ENCODE results near the gene WDR33. TPM values are rescaled to one million over a fixed set of nuclear protein-coding genes. Genes with fewer than 3 reads are reported as not detected.

Gene WDR33
- total and polyA plus RNA-seq, 2 of the 13 experiments (the other 11 are each of a cell fraction or from before 2014, with no cell fraction given): 54.9 to 78.2 TPM

DNA sequence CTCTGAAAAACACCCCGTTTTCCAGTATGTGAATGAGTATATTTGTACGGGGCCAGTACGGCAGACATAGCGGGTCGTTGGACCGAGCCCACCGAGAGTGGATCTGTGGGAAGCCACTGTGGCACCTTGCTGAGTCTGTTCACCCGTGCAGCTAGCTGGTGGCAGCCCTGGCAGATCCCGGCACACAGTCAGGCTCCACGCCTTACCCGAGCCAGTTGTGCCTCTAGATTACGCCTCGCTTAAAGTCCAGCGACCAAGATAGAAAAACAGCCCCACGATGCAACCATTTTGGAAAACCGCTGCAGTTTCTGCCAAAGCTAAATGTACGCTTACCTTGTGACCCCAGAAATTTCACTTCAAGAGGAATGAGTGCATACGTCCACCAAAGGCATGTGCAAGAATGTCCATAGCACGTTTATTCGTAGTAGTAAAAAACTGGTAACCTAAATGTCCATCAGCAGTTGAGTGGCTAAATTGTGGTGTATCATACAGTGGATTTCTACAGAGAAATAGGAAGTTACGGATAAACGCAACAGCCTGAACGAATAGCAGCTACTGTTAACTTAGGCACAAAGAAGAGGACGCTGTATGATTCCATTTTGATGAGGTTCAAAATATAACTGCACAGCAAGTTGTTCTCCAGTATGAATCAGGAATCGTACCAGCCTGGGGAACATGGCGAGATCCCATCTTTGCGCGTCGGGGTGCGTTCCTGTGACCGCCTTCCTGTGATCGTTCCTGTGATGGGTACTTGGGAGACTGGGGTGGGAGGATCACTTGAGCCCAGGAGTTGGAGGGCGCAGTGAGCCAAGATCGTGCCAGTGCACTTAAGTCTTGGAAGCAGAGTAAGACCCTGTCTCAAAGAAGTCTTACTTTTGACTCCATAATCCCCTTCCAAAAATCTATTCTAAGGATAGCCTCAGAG, 688 bp upstream of the WDR33 start (continued):
- TF ChIP-seq ZNF101 (CRISPR knock-in tag; IDR thresholded peaks at IDR 0.05; ENCODE audit: borderline replicate concordance, low read depth) (no peak), SETDB1 (CRISPR knock-in tag; IDR thresholded peaks at IDR 0.05; ENCODE audit: borderline replicate concordance) (no peak), REXO4 (CRISPR knock-in tag; IDR thresholded peaks at IDR 0.05; ENCODE audit: borderline replicate concordance) (0 out of 2 replicates have a peak, but pooled peaks have one; percentile 26), FOXJ3 (CRISPR knock-in tag; IDR thresholded peaks at IDR 0.05; ENCODE audit: borderline replicate concordance) (no peak), SMARCE1 (IDR thresholded peaks at IDR 0.05; ENCODE audit: borderline replicate concordance) (no peak), EZH2 (conservative IDR thresholded peaks at IDR 0.05; ENCODE audit: low read depth, low read length) (no peak), TBL1XR1 (IDR thresholded peaks at IDR 0.05; ENCODE audit: borderline replicate concordance, low read length, partially characterized antibody) (no peak), ZC3H4 (CRISPR knock-in tag; IDR thresholded peaks at IDR 0.05; ENCODE audit: borderline replicate concordance) (no peak), FOXC1 (CRISPR knock-in tag; IDR thresholded peaks at IDR 0.05; ENCODE audit: borderline replicate concordance) (0 out of 2 replicates have a peak, but pooled peaks have one; percentile 38), GTF3A (CRISPR knock-in tag; conservative IDR thresholded peaks at IDR 0.05) (no peak), ZNF256 (CRISPR knock-in tag; conservative IDR thresholded peaks at IDR 0.05) (no peak), ATF7-NPFF (CRISPR knock-in tag; IDR thresholded peaks at IDR 0.05; ENCODE audit: low read depth) (no peak), ZFP41 (CRISPR knock-in tag; IDR thresholded peaks at IDR 0.05; ENCODE audit: borderline replicate concordance) (no peak), ZNF780A (CRISPR knock-in tag; IDR thresholded peaks at IDR 0.05) (peak; percentile 21; the same call in 1 of the 2 replicates), ZMYM4 (CRISPR knock-in tag; IDR thresholded peaks at IDR 0.05) (no peak), ZFP82 (CRISPR knock-in tag; IDR thresholded peaks at IDR 0.05; ENCODE audit: borderline replicate concordance) (no peak), SUZ12 (IDR thresholded peaks at IDR 0.05; ENCODE audit: low read depth, low read length) (no peak), ZNF510 (CRISPR knock-in tag; IDR thresholded peaks at IDR 0.05; ENCODE audit: low read depth) (no peak), ZMAT3 (CRISPR knock-in tag; conservative IDR thresholded peaks at IDR 0.05) (no peak), MTF1 (CRISPR knock-in tag; IDR thresholded peaks at IDR 0.05) (no peak), PTBP1 (IDR thresholded peaks at IDR 0.05; ENCODE audit: low read depth, low read length, poor library complexity, severe bottlenecking) (no peak), KDM3A (CRISPR knock-in tag; IDR thresholded peaks at IDR 0.05; ENCODE audit: low read depth) (no peak; the same call in 1 of the 2 replicates), ZNF660 (CRISPR knock-in tag; IDR thresholded peaks at IDR 0.05; ENCODE audit: borderline replicate concordance, low read depth) (no peak)
- TF ChIP-seq, protein P1, sequence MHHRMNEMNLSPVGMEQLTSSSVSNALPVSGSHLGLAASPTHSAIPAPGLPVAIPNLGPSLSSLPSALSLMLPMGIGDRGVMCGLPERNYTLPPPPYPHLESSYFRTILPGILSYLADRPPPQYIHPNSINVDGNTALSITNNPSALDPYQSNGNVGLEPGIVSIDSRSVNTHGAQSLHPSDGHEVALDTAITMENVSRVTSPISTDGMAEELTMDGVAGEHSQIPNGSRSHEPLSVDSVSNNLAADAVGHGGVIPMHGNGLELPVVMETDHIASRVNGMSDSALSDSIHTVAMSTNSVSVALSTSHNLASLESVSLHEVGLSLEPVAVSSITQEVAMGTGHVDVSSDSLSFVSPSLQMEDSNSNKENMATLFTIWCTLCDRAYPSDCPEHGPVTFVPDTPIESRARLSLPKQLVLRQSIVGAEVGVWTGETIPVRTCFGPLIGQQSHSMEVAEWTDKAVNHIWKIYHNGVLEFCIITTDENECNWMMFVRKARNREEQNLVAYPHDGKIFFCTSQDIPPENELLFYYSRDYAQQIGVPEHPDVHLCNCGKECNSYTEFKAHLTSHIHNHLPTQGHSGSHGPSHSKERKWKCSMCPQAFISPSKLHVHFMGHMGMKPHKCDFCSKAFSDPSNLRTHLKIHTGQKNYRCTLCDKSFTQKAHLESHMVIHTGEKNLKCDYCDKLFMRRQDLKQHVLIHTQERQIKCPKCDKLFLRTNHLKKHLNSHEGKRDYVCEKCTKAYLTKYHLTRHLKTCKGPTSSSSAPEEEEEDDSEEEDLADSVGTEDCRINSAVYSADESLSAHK (CRISPR knock-in tag; IDR thresholded peaks at IDR 0.05; ENCODE audit: borderline replicate concordance): no peak
- TF ChIP-seq, protein P2, sequence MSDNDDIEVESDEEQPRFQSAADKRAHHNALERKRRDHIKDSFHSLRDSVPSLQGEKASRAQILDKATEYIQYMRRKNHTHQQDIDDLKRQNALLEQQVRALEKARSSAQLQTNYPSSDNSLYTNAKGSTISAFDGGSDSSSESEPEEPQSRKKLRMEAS (IDR thresholded peaks at IDR 0.05): no peak
- TF ChIP-seq, protein P3, sequence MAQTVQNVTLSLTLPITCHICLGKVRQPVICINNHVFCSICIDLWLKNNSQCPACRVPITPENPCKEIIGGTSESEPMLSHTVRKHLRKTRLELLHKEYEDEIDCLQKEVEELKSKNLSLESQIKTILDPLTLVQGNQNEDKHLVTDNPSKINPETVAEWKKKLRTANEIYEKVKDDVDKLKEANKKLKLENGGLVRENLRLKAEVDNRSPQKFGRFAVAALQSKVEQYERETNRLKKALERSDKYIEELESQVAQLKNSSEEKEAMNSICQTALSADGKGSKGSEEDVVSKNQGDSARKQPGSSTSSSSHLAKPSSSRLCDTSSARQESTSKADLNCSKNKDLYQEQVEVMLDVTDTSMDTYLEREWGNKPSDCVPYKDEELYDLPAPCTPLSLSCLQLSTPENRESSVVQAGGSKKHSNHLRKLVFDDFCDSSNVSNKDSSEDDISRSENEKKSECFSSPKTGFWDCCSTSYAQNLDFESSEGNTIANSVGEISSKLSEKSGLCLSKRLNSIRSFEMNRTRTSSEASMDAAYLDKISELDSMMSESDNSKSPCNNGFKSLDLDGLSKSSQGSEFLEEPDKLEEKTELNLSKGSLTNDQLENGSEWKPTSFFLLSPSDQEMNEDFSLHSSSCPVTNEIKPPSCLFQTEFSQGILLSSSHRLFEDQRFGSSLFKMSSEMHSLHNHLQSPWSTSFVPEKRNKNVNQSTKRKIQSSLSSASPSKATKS (CRISPR knock-in tag; IDR thresholded peaks at IDR 0.05): no peak
